Tongue (tissue), 2 donors: Measurements from ENCODE around the gene ZNF75A. TPM values are rescaled to one million over a fixed set of nuclear protein-coding genes. Genes with fewer than 3 reads are reported as not detected.

Source experiments
- DNase-seq: peaks from one replicate; pipeline ENCODE4 v3.0.0-alpha.2; 2015
- total RNA-seq: library from RNA; depleted of rRNA; stranded (reverse); fragments of >200 nt; gene quantifications from one replicate; pipeline ENCODE4 v1.2.3, GENCODE V29; 2014

ZNF75A gene
- total RNA-seq, 1 donor from 2014 or later = 32.0 TPM

GRCh38 chr16:3289998-3290673 is 15.2 kb upstream of the ZNF75A start:
- DNase-seq = no peak

DNA sequence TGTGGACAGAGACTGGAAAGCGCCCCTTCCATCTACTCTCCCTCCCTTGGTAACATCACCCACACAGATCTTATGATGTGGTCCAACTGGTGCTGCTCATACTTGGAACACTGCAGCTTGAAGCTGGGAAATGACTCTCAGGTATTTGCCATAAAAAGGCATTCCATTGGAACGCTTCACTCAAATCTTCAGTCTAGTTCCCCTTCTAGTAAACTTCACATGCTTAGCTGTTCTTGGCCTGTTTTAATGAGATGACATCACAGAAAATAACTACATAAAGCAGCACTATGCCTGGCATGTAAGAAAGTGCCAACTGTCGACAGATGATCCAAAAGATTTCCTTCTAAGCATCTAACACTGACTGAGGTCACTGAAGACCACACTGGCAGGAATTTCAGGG is 12.7 kb upstream of the ZNF75A start:
- no peak for DNase-seq

GRCh38 chr16:3295209-3295608 is 10.1 kb upstream of the ZNF75A start:
- DNase-seq = no peak

DNA sequence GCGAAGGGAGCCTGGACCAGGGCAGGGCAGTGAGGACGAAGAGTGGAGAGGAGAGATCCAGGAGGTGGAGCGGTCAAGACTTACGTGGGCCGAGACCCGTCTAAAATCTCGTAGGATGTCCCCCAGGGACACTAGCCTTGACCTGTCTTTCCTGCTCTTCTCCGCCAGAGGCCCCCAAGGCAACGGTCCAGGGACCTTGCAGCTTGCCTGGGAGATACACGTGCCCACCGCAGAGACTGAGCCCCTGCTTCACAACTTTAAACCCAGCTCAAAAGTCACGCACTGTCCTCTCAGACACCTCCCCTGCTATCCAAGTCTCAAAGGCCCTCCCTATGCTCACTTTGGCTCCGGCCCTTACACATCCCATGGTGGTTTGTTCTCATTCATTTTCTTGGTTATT is 9.5 kb upstream of the ZNF75A start:
- no peak for DNase-seq

GRCh38 chr16:3304370-3304769 is 927 bp upstream of the ZNF75A start:
- DNase-seq = no peak

- no peak for DNase-seq
These were observed 781 bp downstream of the ZNF75A start for GRCh38 chr16:3306078-3306477.

- no peak for DNase-seq
These were observed 6.2 kb downstream of the ZNF75A start for GRCh38 chr16:3311496-3311895.

- no peak for DNase-seq
These were observed 12.2 kb downstream of the ZNF75A start for GRCh38 chr16:3317315-3317999.

DNA sequence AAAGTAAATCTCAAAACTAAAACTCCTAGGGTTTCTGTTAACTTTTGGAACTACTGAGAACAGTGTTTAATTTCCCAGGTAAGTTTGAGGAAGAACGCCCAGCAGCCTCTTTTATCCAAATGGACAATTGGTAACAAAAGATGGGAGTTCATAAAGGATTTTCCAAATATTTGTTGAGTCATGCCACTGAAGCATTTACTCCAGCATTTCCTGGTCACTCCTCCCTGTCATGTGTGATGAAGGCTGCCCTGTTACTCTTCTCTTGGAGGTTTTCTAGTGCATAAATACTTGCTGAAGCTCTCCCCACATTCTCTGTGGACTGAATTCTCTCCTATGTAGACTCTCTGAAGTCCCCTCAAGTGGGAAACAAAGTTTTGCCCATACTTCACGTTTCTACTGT is 16.5 kb downstream of the ZNF75A start:
- no peak for DNase-seq

DNA sequence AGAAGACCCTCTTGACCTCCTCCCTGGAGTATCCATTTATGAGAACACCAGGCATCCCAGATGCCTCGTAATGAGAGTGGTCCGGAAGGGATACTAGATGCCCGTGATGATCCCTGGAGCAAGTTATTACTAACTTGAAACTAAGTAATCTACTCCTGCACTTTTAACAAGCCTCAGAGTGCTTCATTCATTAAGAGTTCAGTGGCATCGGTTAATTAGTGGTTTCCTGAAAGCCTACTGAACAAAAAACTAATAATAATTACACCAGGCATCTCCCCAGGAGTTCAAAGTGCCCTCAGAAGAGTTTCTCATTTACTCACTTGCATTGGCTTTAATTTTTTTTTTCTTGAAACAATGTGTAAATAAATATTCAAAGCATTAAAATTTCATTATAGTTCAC is 22.2 kb downstream of the ZNF75A start:
- DNase-seq = no peak

DNA sequence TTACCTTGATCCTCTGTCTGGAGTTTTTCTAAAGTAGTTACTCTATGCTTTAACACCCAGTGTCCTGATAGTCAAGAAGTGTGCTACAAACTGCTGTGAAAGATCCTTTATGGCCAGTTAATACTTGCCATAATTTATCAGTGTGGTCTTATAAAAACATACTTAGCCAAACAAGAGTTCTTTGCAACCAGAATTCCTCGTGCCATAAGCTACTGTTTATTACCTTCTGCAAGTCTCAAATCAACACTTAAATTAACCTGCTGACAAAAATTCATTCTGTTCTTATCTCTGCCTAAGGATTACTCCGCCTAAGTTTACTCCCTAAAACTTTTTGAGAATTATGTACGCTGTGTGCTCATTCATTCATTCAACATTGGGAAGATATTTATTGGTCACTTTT is 22.8 kb downstream of the ZNF75A start:
- no peak for DNase-seq

GRCh38 chr16:3328643-3329042 is 23.3 kb downstream of the ZNF75A start:
- no peak for DNase-seq

GRCh38 chr16:3346041-3346440 is 40.7 kb downstream of the ZNF75A start:
- DNase-seq = no peak

DNA sequence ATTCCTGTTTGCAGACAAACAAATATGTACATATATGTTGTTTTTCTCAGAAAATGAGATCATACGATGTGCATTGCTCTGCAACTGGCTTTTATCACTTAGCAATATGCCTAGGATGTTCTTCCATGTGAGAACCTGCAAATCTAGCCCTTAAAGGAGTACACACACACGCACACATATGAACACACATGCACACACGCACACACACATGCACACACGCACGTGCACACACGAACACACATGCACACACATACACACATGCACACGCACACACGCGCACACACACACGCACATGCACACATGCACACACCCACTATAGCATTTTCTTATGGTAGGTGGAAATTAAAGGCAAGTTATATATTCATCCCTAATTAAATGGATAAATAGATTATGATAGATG is 42.3 kb downstream of the ZNF75A start:
- no peak for DNase-seq

- DNase-seq = no peak
These were observed 43.4 kb downstream of the ZNF75A start for GRCh38 chr16:3348547-3349167.

- no peak for DNase-seq
These were observed 43.9 kb downstream of the ZNF75A start for GRCh38 chr16:3349175-3349574.

DNA sequence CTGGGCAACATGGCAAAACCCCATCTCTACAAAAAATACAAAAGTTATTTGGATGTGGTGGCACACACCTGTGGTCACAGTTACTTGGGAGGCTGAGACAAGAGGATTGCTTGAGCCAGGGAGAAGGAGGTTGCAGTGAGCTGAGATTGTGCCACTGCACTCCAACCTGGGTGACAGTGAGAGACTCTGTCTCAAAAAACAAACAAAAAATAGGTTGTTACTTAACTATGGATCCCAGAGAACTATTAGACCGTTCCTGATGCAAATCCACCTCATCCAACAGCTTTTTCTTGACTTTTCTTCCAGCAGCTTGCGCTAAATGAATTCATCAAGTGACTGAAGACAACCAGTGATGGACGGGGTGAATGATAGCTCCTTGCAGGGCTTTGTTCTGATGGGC is 50.3 kb downstream of the ZNF75A start, which contains the start of gene OR2C1:
TSS of gene OR2C1 (plus strand) at position 301 of the 400 bp plus-strand sequence. CDS start at position 353, 52 bp downstream.
- DNase-seq = no peak

GRCh38 chr16:3356118-3356517 is 50.8 kb downstream of the ZNF75A start:
- DNase-seq = no peak

GRCh38 chr16:3358871-3359270 is 53.6 kb downstream of the ZNF75A start:
- no peak for DNase-seq

DNA sequence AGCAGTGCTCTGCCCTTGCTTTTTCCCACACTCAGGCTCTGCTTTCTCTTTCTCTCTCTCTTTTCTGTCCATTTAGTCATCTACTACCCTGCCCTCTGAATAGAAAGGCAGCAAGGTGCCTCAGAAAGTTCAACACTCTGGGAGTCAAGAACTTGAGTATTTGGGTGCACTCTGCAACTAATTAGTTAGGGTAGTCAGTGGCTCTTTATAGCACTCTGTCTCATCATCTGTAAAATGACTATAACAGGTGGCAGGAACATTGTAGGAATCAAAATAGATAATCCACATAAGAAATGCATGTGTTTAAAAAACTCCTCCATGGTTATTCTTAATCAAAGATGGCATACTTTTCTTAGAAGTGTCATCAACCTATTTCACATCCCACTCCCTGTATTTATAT is 57.6 kb downstream of the ZNF75A start:
- no peak for DNase-seq

DNA sequence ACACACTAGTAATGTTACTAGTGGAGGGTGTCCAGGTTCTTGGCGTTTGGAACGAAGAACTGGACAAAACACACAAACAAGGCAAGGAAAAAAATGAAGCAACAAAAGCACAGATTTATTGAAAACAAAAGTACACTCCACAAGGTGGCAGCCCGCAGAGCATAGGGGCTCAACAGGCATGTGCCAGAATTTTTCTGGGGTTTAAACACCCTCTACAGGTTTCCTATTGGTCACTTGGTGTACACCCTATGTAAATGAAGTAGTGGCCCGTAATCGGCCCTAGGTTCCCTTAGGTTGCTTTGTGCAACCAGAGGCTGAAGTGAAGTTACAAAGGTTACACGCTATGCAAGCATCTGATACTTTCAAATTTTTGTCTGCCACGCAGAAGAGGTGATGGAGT is 58.5 kb downstream of the ZNF75A start:
- DNase-seq = no peak

DNA sequence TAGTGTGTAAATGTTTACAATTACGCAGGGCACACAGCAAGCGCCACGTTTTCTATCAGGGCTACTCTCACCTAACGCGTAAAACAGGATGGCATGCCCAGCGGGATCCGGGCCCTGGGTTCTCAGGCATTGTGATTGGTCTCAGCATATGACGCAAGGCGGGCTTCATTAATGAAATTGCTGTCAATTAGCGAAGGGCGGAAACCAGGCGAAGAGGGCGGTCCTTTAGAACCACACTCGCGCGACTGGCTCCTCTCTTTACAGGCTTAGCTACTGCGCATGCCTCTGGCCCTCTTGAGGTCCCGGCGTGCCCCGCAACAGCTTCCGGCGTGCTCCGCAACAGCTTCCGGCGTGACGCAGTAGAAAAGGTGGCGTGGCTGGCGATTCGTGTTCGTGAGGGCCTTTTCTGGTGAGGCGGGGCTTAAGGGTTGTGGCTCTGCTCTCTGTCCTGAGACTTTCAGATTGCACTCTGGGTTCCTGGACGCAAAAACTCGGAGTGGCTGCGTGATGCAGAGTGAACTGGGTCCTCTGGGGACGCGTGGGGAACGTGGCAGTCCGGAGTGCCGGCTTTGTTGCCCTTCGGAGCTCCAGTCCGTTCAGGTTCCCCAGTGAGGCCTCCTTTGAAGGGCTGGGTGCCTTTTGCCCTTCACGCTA is 59.6 kb downstream of the ZNF75A start:
- DNase-seq = peak; percentile 96
